RWPE2 (cell line): Measurements from ENCODE around the gene APOB.

ENCODE experiments used
- ATAC-seq: fragments of 200-7000 bp; cut with Tn5 transposase; 3 replicates; pipeline ENCODE4 v1.9.1; 2021; ENCODE audit warnings: low read depth
- DNase-seq: peaks from one replicate; pipeline ENCODE4 v3.0.0-alpha.2; 2020; ENCODE audit warnings: low spot score
- H3K27ac ChIP-seq: fragments of 450-650 bp; 2 replicates; pipeline ENCODE4 v1.5.1; 2017; ENCODE audit warnings: mild to moderate bottlenecking; ENCODE audit not compliant: poor library complexity, severe bottlenecking
- H3K27me3 ChIP-seq: fragments of 250-450 bp; sonication (Bioruptor Pico); 2 replicates; pipeline ENCODE4 v1.5.1; 2021; ENCODE audit warnings: mild to moderate bottlenecking, moderate library complexity; ENCODE audit not compliant: insufficient read depth, poor library complexity, severe bottlenecking
- H3K36me3 ChIP-seq: fragments of 250-450 bp; sonication (Bioruptor Pico); 2 replicates; pipeline ENCODE4 v1.5.1; 2020; ENCODE audit warnings: low read depth, mild to moderate bottlenecking, moderate library complexity
- H3K4me1 ChIP-seq: fragments of 250-450 bp; sonication (Bioruptor Pico); 2 replicates; pipeline ENCODE4 v1.5.1; 2021; ENCODE audit warnings: mild to moderate bottlenecking, moderate library complexity; ENCODE audit not compliant: insufficient read depth, poor library complexity, severe bottlenecking
- H3K4me3 ChIP-seq: fragments of 250-450 bp; sonication (Bioruptor Pico); 2 replicates; pipeline ENCODE4 v1.5.1; 2021; ENCODE audit warnings: mild to moderate bottlenecking, moderate library complexity; ENCODE audit not compliant: severe bottlenecking
- H3K9me3 ChIP-seq: fragments of 250-450 bp; sonication (Bioruptor Pico); 2 replicates; pipeline ENCODE4 v1.5.1; 2021; ENCODE audit warnings: mild to moderate bottlenecking, moderate library complexity; ENCODE audit not compliant: severe bottlenecking
- TF ChIP-seq, protein P1 (sequence below): fragments of 450-650 bp; IDR thresholded peaks from one replicate; pipeline ENCODE4 v1.5.1; 2017; ENCODE audit warnings: mild to moderate bottlenecking, moderate library complexity; ENCODE audit not compliant: poor library complexity, severe bottlenecking

APOB gene, protein sequence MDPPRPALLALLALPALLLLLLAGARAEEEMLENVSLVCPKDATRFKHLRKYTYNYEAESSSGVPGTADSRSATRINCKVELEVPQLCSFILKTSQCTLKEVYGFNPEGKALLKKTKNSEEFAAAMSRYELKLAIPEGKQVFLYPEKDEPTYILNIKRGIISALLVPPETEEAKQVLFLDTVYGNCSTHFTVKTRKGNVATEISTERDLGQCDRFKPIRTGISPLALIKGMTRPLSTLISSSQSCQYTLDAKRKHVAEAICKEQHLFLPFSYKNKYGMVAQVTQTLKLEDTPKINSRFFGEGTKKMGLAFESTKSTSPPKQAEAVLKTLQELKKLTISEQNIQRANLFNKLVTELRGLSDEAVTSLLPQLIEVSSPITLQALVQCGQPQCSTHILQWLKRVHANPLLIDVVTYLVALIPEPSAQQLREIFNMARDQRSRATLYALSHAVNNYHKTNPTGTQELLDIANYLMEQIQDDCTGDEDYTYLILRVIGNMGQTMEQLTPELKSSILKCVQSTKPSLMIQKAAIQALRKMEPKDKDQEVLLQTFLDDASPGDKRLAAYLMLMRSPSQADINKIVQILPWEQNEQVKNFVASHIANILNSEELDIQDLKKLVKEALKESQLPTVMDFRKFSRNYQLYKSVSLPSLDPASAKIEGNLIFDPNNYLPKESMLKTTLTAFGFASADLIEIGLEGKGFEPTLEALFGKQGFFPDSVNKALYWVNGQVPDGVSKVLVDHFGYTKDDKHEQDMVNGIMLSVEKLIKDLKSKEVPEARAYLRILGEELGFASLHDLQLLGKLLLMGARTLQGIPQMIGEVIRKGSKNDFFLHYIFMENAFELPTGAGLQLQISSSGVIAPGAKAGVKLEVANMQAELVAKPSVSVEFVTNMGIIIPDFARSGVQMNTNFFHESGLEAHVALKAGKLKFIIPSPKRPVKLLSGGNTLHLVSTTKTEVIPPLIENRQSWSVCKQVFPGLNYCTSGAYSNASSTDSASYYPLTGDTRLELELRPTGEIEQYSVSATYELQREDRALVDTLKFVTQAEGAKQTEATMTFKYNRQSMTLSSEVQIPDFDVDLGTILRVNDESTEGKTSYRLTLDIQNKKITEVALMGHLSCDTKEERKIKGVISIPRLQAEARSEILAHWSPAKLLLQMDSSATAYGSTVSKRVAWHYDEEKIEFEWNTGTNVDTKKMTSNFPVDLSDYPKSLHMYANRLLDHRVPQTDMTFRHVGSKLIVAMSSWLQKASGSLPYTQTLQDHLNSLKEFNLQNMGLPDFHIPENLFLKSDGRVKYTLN (N-terminal part only)

DNA sequence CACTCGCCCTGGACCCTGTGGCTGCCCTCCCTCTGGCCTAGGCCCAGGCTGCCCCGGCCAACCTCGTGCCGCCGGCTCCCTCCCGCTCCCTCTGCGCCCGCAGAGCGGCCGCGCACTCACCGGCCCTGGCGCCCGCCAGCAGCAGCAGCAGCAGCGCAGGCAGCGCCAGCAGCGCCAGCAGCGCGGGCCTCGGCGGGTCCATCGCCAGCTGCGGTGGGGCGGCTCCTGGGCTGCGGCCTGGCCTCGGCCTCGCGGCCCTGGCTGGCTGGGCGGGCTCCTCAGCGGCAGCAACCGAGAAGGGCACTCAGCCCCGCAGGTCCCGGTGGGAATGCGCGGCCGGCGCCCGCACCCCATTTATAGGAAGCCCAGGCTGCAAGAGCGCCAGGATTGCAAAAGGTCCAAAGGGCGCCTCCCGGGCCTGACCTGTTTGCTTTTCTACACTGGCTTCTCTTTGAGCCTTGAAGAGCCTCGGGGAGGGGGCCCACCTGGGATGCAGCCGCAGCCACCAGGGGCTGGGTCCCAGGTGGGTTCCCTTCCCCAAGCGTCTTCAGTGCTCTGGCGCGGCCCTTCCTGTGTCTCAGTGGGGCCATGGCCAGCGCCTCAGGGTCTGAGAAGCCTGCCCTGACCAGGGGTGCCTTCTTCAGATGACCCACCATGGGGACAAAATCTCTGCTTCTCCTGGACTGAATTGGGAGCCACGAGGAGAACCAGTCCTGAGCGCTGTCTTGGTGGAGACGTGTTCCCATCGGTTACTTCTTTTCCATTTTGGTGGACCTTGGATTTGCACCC lies at the start of gene APOB:
Gene APOB, minus strand, starts transcription at position 330 of the 789 bp plus-strand sequence. Its CDS starts 128 bp downstream, at position 202.
- H3K9me3 ChIP-seq: no peaks in the 10 kb centered on the region
- no peak within 1 kb of the TSS for H3K4me3 ChIP-seq
- no peak for DNase-seq
- TF ChIP-seq, protein P1, sequence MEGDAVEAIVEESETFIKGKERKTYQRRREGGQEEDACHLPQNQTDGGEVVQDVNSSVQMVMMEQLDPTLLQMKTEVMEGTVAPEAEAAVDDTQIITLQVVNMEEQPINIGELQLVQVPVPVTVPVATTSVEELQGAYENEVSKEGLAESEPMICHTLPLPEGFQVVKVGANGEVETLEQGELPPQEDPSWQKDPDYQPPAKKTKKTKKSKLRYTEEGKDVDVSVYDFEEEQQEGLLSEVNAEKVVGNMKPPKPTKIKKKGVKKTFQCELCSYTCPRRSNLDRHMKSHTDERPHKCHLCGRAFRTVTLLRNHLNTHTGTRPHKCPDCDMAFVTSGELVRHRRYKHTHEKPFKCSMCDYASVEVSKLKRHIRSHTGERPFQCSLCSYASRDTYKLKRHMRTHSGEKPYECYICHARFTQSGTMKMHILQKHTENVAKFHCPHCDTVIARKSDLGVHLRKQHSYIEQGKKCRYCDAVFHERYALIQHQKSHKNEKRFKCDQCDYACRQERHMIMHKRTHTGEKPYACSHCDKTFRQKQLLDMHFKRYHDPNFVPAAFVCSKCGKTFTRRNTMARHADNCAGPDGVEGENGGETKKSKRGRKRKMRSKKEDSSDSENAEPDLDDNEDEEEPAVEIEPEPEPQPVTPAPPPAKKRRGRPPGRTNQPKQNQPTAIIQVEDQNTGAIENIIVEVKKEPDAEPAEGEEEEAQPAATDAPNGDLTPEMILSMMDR: no peak
- H3K27me3 ChIP-seq: peaks cover 3% of the 10 kb centered on the region
- no peak within 1 kb of the TSS for H3K27ac ChIP-seq
- ATAC-seq: no peak
- H3K4me1 ChIP-seq: no peaks in the 10 kb centered on the region
- no peaks in the 10 kb centered on the region for H3K36me3 ChIP-seq

GRCh38 chr2:21092308-21092869 lies 48.5 kb upstream of the APOB start:
- H3K9me3 ChIP-seq: no peaks in the 10 kb centered on the region
- H3K27ac ChIP-seq: no peak overlapping the region
- no peaks in the 10 kb centered on the region for H3K4me1 ChIP-seq
- no peaks in the 10 kb centered on the region for H3K36me3 ChIP-seq
- H3K27me3 ChIP-seq: no peaks in the 10 kb centered on the region
- no peak overlapping the region for H3K4me3 ChIP-seq
- DNase-seq (no peak), ATAC-seq (no peak)
- TF ChIP-seq, protein P1: no peak

- Histone ChIP-seq H3K4me3 (no peak overlapping the region), H3K4me1 (no peaks in the 10 kb centered on the region), H3K27me3 (no peaks in the 10 kb centered on the region), H3K9me3 (no peaks in the 10 kb centered on the region), H3K27ac (no peak overlapping the region), H3K36me3 (no peaks in the 10 kb centered on the region)
- ATAC-seq (no peak), DNase-seq (no peak)
- TF ChIP-seq, protein P1: no peak
Observed at GRCh38 chr2:21084401-21084800, 40.5 kb upstream of the APOB start.

DNA sequence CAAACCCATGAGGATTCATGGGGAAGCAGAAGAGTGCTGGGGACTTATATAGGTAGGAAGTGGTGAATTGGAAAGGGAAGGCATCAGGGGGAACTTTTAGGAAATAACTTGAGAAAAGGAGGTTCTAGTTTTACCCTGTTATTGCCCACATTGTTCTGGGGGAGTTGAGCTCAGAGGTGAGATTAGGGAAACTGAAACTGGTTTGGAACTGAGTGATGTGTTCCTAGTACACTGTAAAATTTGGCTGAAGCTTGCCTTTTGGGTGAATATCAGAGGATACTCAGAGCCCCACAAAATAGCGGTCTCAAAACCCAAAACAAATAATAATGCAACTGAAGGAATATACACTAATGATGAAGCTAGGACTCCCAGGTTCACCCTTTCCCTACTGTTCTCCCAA lies 39.6 kb upstream of the APOB start:
- Histone ChIP-seq H3K9me3 (no peaks in the 10 kb centered on the region), H3K27ac (no peak overlapping the region), H3K4me1 (no peaks in the 10 kb centered on the region), H3K27me3 (no peaks in the 10 kb centered on the region), H3K36me3 (no peaks in the 10 kb centered on the region), H3K4me3 (no peak overlapping the region)
- ATAC-seq (no peak), DNase-seq (no peak)
- TF ChIP-seq, protein P1: no peak
